K562 (cell line): ENCODE results near the gene CMSS1.

Source experiments
- CEBPB ChIP-seq: fragments of 450-650 bp; IDR thresholded peaks from 2 replicates; pipeline ENCODE4 v1.6.1; 2016; ENCODE audit warnings: missing genetic modification characterization, missing compliant biosample characterization
- HMGXB4 ChIP-seq: sonication (generic); formaldehyde crosslinking; IDR thresholded peaks from 2 replicates; pipeline ENCODE4 v1.8.1; 2023; ENCODE audit warnings: mild to moderate bottlenecking, missing genetic modification reagents
- SIN3A ChIP-seq, 2 experiments: fragments of 150-350 bp in 1 of 2; IDR thresholded peaks; 2 replicates each; pipeline ENCODE4 v1.6.1; 2011 to 2016; ENCODE audit warnings: borderline replicate concordance in 2 of 2, low read depth in 2 of 2, low read length in 2 of 2, mild to moderate bottlenecking in 2 of 2, moderate library complexity in 2 of 2; ENCODE audit not compliant: control insufficient read depth in 1 of 2
- ZNF512 ChIP-seq: IDR thresholded peaks from 2 replicates; pipeline ENCODE4 v1.6.1; 2016; ENCODE audit warnings: missing genetic modification characterization, missing compliant biosample characterization

GRCh38 chr3:99984668-99985067, 167.0 kb downstream of the CMSS1 start:
- TF ChIP-seq SIN3A (IDR thresholded peaks at IDR 0.05; ENCODE audit: borderline replicate concordance in 2 of 2, control insufficient read depth in 1 of 2, low read depth in 2 of 2, low read length in 2 of 2) (no peak), HMGXB4 (CRISPR knock-in tag) (no peak), CEBPB (no peak), ZNF512 (tag) (no peak)
